Neural cell (in vitro differentiated cells): ENCODE data around the gene RASL11B. TPM values are rescaled to one million over a fixed set of nuclear protein-coding genes. Genes with fewer than 3 reads are reported as not detected.

Source experiments
- H2AFZ ChIP-seq: fragments of 200-600, 300-800 bp; sonication (generic), shearing (Covaris generic); 2 replicates; pipeline ENCODE4 v1.6.0; 2014; ENCODE audit warnings: low read depth, mild to moderate bottlenecking, antibody characterized with exemption, low read length, moderate library complexity
- H3F3A ChIP-seq: fragments of 200-600 bp; shearing (Covaris generic); 2 replicates; pipeline ENCODE4 v1.6.1; 2016; ENCODE audit warnings: mild to moderate bottlenecking, moderate library complexity, mixed read lengths, antibody characterized with exemption, low read length; ENCODE audit not compliant: insufficient read depth, poor library complexity, severe bottlenecking
- H3K27ac ChIP-seq: fragments of 200-600, 300-800 bp; sonication (generic), shearing (Covaris generic); 2 replicates; pipeline ENCODE4 v1.5.1; 2014; ENCODE audit warnings: mild to moderate bottlenecking, low read length, moderate library complexity
- H3K27me3 ChIP-seq: fragments of 300-800, 200-600 bp; sonication (generic), shearing (Covaris generic); 2 replicates; pipeline ENCODE4 v1.6.0; 2014; ENCODE audit warnings: mild to moderate bottlenecking, low read depth, low read length, moderate library complexity; ENCODE audit not compliant: insufficient read depth
- H3K36me3 ChIP-seq: fragments of 300-800, 200-600 bp; sonication (generic), shearing (Covaris generic); 2 replicates; pipeline ENCODE4 v1.5.1; 2014; ENCODE audit warnings: mild to moderate bottlenecking, antibody characterized with exemption, low read length, moderate library complexity; ENCODE audit not compliant: insufficient read depth
- H3K4me2 ChIP-seq: fragments of 300-800, 200-600 bp; sonication (generic), shearing (Covaris generic); 2 replicates; pipeline ENCODE4 v1.6.0; 2014; ENCODE audit warnings: mild to moderate bottlenecking, low read length
- H3K4me3 ChIP-seq: fragments of 300-800, 200-600 bp; sonication (generic), shearing (Covaris generic); 2 replicates; pipeline ENCODE4 v1.5.1; 2014; ENCODE audit warnings: mild to moderate bottlenecking, low read length, moderate library complexity
- H3K79me2 ChIP-seq: fragments of 200-600 bp; shearing (Covaris generic); replicated peaks from 2 replicates; pipeline ENCODE4 v1.6.0; 2014; ENCODE audit warnings: mild to moderate bottlenecking, low read length, moderate library complexity; ENCODE audit not compliant: insufficient read depth
- H3K9ac ChIP-seq: fragments of 300-800, 200-600 bp; sonication (generic), shearing (Covaris generic); 2 replicates; pipeline ENCODE4 v1.6.1; 2016; ENCODE audit warnings: mild to moderate bottlenecking, low read length, mixed read lengths
- H3K9me2 ChIP-seq: fragments of 200-600 bp; shearing (Covaris generic); 2 replicates; pipeline ENCODE4 v1.6.1; 2016; ENCODE audit warnings: mild to moderate bottlenecking, low read length, mixed read lengths; ENCODE audit not compliant: insufficient read depth
- H3K9me3 ChIP-seq: fragments of 200-600, 300-800 bp; sonication (generic), shearing (Covaris generic); 2 replicates; pipeline ENCODE4 v1.6.1; 2016; ENCODE audit warnings: mild to moderate bottlenecking, mixed run types, low read length, moderate library complexity, mixed read lengths
- H4K20me1 ChIP-seq: fragments of 200-600 bp; shearing (Covaris generic); 2 replicates; pipeline ENCODE4 v1.6.1; 2016; ENCODE audit warnings: mild to moderate bottlenecking, mixed run types; ENCODE audit not compliant: insufficient read depth
- CTCF ChIP-seq: fragments of 450-650 bp; IDR thresholded peaks from 2 replicates; pipeline ENCODE4 v1.5.1; 2014; ENCODE audit warnings: antibody characterized with exemption, mild to moderate bottlenecking, moderate library complexity; ENCODE audit not compliant: poor library complexity, severe bottlenecking
- EP300 ChIP-seq: fragments of 450-650 bp; conservative IDR thresholded peaks from 2 replicates; pipeline ENCODE4 v1.6.1; 2014; ENCODE audit warnings: antibody characterized with exemption, mild to moderate bottlenecking, moderate library complexity; ENCODE audit not compliant: poor library complexity, severe bottlenecking
- EZH2 ChIP-seq: fragments of 200-600, 300-800 bp; shearing (Covaris generic), sonication (generic); IDR thresholded peaks from 2 replicates; pipeline ENCODE4 v1.6.1; 2014; ENCODE audit warnings: antibody characterized with exemption, low read length, borderline replicate concordance, mild to moderate bottlenecking; ENCODE audit not compliant: insufficient read depth, poor library complexity, severe bottlenecking
- MXI1 ChIP-seq: fragments of 450-650 bp; conservative IDR thresholded peaks from 2 replicates; pipeline ENCODE4 v1.6.1; 2014; ENCODE audit warnings: antibody characterized with exemption, mild to moderate bottlenecking; ENCODE audit not compliant: poor library complexity, severe bottlenecking
- POLR2AphosphoS5 ChIP-seq: IDR thresholded peaks from 2 replicates; pipeline ENCODE4 v1.6.1; 2012
- RAD21 ChIP-seq: fragments of 450-650 bp; conservative IDR thresholded peaks from 2 replicates; pipeline ENCODE4 v1.6.1; 2014; ENCODE audit warnings: antibody characterized with exemption, mild to moderate bottlenecking, moderate library complexity
- REST ChIP-seq: IDR thresholded peaks from 2 replicates; pipeline ENCODE4 v1.6.1; 2012; ENCODE audit warnings: borderline replicate concordance
- SMC3 ChIP-seq: fragments of 450-650 bp; conservative IDR thresholded peaks from 2 replicates; pipeline ENCODE4 v1.6.1; 2014; ENCODE audit warnings: antibody characterized with exemption, mild to moderate bottlenecking, moderate library complexity; ENCODE audit not compliant: poor library complexity
- TAF1 ChIP-seq: IDR thresholded peaks from 2 replicates; pipeline ENCODE4 v1.6.1; 2012; ENCODE audit warnings: low read depth
- polyA plus RNA-seq: library from polyadenylated mRNA; depleted of rRNA; stranded (reverse); fragments of >200 nt; gene quantifications from 2 replicates; pipeline ENCODE4 v1.2.3, GENCODE V29; 2014

RASL11B gene
- polyA plus RNA-seq, 1 donor from 2014 or later: 2.1 TPM

GRCh38 chr4:52890521-52890791, 28.3 kb downstream of the RASL11B start:
- no peaks in the 10 kb centered on the region for H3K36me3 ChIP-seq
- H3K9me3 ChIP-seq: no peaks in the 10 kb centered on the region
- H3K79me2 ChIP-seq: no peaks in the 10 kb centered on the region
- H2AFZ ChIP-seq: no peak overlapping the region
- no peaks in the 10 kb centered on the region for H4K20me1 ChIP-seq
- no peaks in the 10 kb centered on the region for H3K27me3 ChIP-seq
- no peak overlapping the region for H3K4me2 ChIP-seq
- no peak for TF ChIP-seq TAF1
- TF ChIP-seq SMC3: no peak
- TF ChIP-seq EP300: no peak
- TF ChIP-seq CTCF: no peak
- TF ChIP-seq RAD21: no peak
- no peaks in the 10 kb centered on the region for H3F3A ChIP-seq
- H3K9me2 ChIP-seq: no peaks in the 10 kb centered on the region
- no peak overlapping the region for H3K4me3 ChIP-seq
- no peak overlapping the region for H3K27ac ChIP-seq
- no peak overlapping the region for H3K9ac ChIP-seq

- no peak for TF ChIP-seq CTCF
- TF ChIP-seq TAF1: no peak
- no peak for TF ChIP-seq SMC3
- no peak for TF ChIP-seq MXI1
- TF ChIP-seq EP300: no peak
- TF ChIP-seq REST: no peak
- no peak for TF ChIP-seq RAD21
- TF ChIP-seq POLR2AphosphoS5: no peak
- TF ChIP-seq EZH2: no peak
- no peaks in the 10 kb centered on the region for H3F3A ChIP-seq
- no peaks in the 10 kb centered on the region for H4K20me1 ChIP-seq
- H3K9me2 ChIP-seq: no peaks in the 10 kb centered on the region
- H3K9ac ChIP-seq: no peak overlapping the region
- H3K27ac ChIP-seq: no peak overlapping the region
- no peaks in the 10 kb centered on the region for H3K79me2 ChIP-seq
- H3K36me3 ChIP-seq: no peaks in the 10 kb centered on the region
- no peak overlapping the region for H2AFZ ChIP-seq
- H3K4me2 ChIP-seq: no peak overlapping the region
- no peaks in the 10 kb centered on the region for H3K9me3 ChIP-seq
- H3K27me3 ChIP-seq: no peaks in the 10 kb centered on the region
- no peak overlapping the region for H3K4me3 ChIP-seq
These were observed 29.6 kb downstream of the RASL11B start for GRCh38 chr4:52891743-52892142.
